Esophagus squamous epithelium (tissue), 5 donors: ENCODE data around the gene NHERF1. TPM values are rescaled to one million over a fixed set of nuclear protein-coding genes. Genes with fewer than 3 reads are reported as not detected.

Experiments
- DNase-seq: peaks from one replicate; lab custom pipeline; 2025; lab: John Stamatoyannopoulos, UW
- H3K27ac ChIP-seq, 4 donors: fragments of 200-600 bp; sonication (generic); one replicate each; pipeline ENCODE4 v1.5.1; 2016 to 2019; ENCODE audit warnings: mild to moderate bottlenecking in 1 of 4
- H3K27me3 ChIP-seq, 4 donors: fragments of 200-600 bp; sonication (generic); 1 replicate in 3 of 4; 2 replicates in 1 of 4; pipeline versions ENCODE4 v1.5.1 to v1.6.0; 2017 to 2021; ENCODE audit warnings: antibody characterized with exemption in 1 of 4
- H3K36me3 ChIP-seq, 3 donors: fragments of 200-600 bp; sonication (generic); one replicate each; pipeline ENCODE4 v1.5.1; 2016 to 2019
- H3K4me1 ChIP-seq, 3 donors: fragments of 200-600 bp; sonication (generic); one replicate each; pipeline ENCODE4 v1.5.1; 2017 to 2019
- H3K4me3 ChIP-seq, 4 donors: fragments of 200-600 bp; sonication (generic); 1 replicate in 3 of 4; 2 replicates in 1 of 4; pipeline ENCODE4 v1.5.1; 2016 to 2019; ENCODE audit warnings: mild to moderate bottlenecking in 2 of 4, moderate library complexity in 1 of 4
- H3K9me3 ChIP-seq, 3 donors: fragments of 200-600 bp; sonication (generic); one replicate each; pipeline ENCODE4 v1.5.1; 2016 to 2019
- CTCF ChIP-seq, 6 experiments: fragments of 450-650 bp in 4 of 6; fragments of 200-600 bp in 2 of 6; sonication (generic) in 2 of 6; IDR thresholded peaks; one replicate each; pipeline ENCODE4 v1.5.1; 2016 to 2019; ENCODE audit warnings: antibody characterized with exemption in 6 of 6, mild to moderate bottlenecking in 4 of 6, moderate library complexity in 4 of 6
- POLR2A ChIP-seq, 4 donors: fragments of 450-650 bp; IDR thresholded peaks; one replicate each; pipeline ENCODE4 v1.6.1; 2017; ENCODE audit warnings: antibody characterized with exemption in 4 of 4, mild to moderate bottlenecking in 4 of 4, moderate library complexity in 3 of 4
- WGBS, 2 donors: methylation state at CpG; one replicate each; pipeline ENCODE4 v1.1.5; 2018; 5-methylcytosine and 5-hydroxymethylcytosine counted together
- intact Hi-C: fragments of 100-400 bp; cut with DNase I; formaldehyde crosslinking; loops from one replicate; pipeline ENCODE4 v1.15.0; 2022
- total RNA-seq, 4 donors: library from RNA; depleted of rRNA; stranded (reverse); fragments of >200 nt; gene quantifications; one replicate each; pipeline ENCODE4 v1.1.0, GENCODE V29; 2016
- donor health status: DM: yes; HTN: yes; CAD: no.

The NHERF1 gene
- total RNA-seq, 4 donors from 2014 or later = 214 to 483 (median 313) TPM

- H3K27me3 ChIP-seq = peaks cover 0 to 48% (median 2%) of the 10 kb centered on the region in 4 donors
- H3K4me1 ChIP-seq = peaks cover 6 to 13% (median 12%) of the 10 kb centered on the region in 3 donors
- TF ChIP-seq POLR2A (IDR thresholded peaks at IDR 0.05) (no peak), CTCF (IDR thresholded peaks at IDR 0.05) (no peak)
- 68 to 75% methylated on average over 10 to 12 of the region's 12 CpGs for WGBS, 2 donors
- H3K27ac ChIP-seq = no peak overlapping the region
- H3K9me3 ChIP-seq = no peaks in the 10 kb centered on the region
- H3K4me3 ChIP-seq = no peak overlapping the region
- intact Hi-C loops = loop anchor here (5.0 kb wide), 1 partner anchor 75 kb away; no protein-coding TSS in a partner anchor
- no peak for DNase-seq
- H3K36me3 ChIP-seq = no peaks in the 10 kb centered on the region
Observed at GRCh38 chr17:74732042-74732867, 16.2 kb upstream of the NHERF1 start.

- Histone ChIP-seq H3K27ac (no peak overlapping the region), H3K4me1 (peaks cover 18 to 26% (median 25%) of the 10 kb centered on the region in 3 donors), H3K9me3 (no peaks in the 10 kb centered on the region), H3K4me3 (no peak overlapping the region), H3K36me3 (no peaks in the 10 kb centered on the region), H3K27me3 (peaks cover 0 to 61% (median 7%) of the 10 kb centered on the region in 4 donors)
- intact Hi-C loops = loop anchor here (5.0 kb wide), 1 partner anchor 76 kb away; no protein-coding TSS in a partner anchor
- WGBS, 2 donors = 46 to 76% methylated on average over 6 to 7 of the region's 9 CpGs
- TF ChIP-seq POLR2A (IDR thresholded peaks at IDR 0.05) (no peak), CTCF (IDR thresholded peaks at IDR 0.05) (no peak)
- DNase-seq = no peak
Observed at GRCh38 chr17:74733365-74734122, 14.9 kb upstream of the NHERF1 start.

- no peak overlapping the region for H3K27ac ChIP-seq
- H3K36me3 ChIP-seq = no peaks in the 10 kb centered on the region
- H3K9me3 ChIP-seq = no peaks in the 10 kb centered on the region
- no peak overlapping the region for H3K4me3 ChIP-seq
- DNase-seq = no peak
- intact Hi-C loops = loop anchor here (5.0 kb wide), 1 partner anchor 77 kb away; no protein-coding TSS in a partner anchor
- TF ChIP-seq POLR2A (IDR thresholded peaks at IDR 0.05) = no peak
- TF ChIP-seq CTCF (IDR thresholded peaks at IDR 0.05) = no peak
- H3K27me3 ChIP-seq = peaks cover 0 to 68% (median 7%) of the 10 kb centered on the region in 4 donors
- 84% methylated on average over 2 to 3 of the region's 3 CpGs for WGBS, 2 donors
- peaks cover 20 to 32% (median 28%) of the 10 kb centered on the region in 3 donors for H3K4me1 ChIP-seq
Observed at GRCh38 chr17:74734256-74734655, 14.2 kb upstream of the NHERF1 start.

GRCh38 chr17:74736513-74737298, 11.7 kb upstream of the NHERF1 start, which contains the start of gene RAB37:
Gene RAB37, plus strand, starts transcription at chr17:74737256. Its CDS starts 17 bp downstream, at chr17:74737273.
- WGBS, 2 donors = 18% methylated on average over 8 of the region's 67 CpGs; no CpG with 5 or more reads in 1 of the 2 donors

More at GRCh38 chr17:74736513-74737298, 11.7 kb upstream of the NHERF1 start, which contains the start of gene RAB37:
- Histone ChIP-seq H3K36me3 (no peaks in the 10 kb centered on the region), H3K27ac (peak within 1 kb of the TSS in 3 of 4 donors; percentile 3 to 67 (median 64)), H3K27me3 (peaks cover 0 to 86% (median 7%) of the 10 kb centered on the region in 4 donors), H3K4me3 (peak within 1 kb of the TSS; percentile 16 to 66 (median 36)), H3K4me1 (peaks cover 20 to 37% (median 25%) of the 10 kb centered on the region in 3 donors), H3K9me3 (no peaks in the 10 kb centered on the region)
- no peak for DNase-seq
- no peak for TF ChIP-seq POLR2A (IDR thresholded peaks at IDR 0.05)
- peak; percentile 20 to 60 (median 46) for TF ChIP-seq CTCF (IDR thresholded peaks at IDR 0.05)
- intact Hi-C loops = no loop called here
